ENCODE data around the gene IMPA2. TPM values are rescaled to one million over a fixed set of nuclear protein-coding genes. Genes with fewer than 3 reads are reported as not detected.

IMPA2 gene
- total and polyA plus RNA-seq, 4 experiments from 2014 or later: 4.9 to 9.8 (median 6.5) TPM

- CTCF ChIA-PET (ENCODE audit: partially characterized antibody): interaction anchor here (0.9 to 2.0 kb wide), 3 partner anchors 11 to 56 kb away, joined by 3 to 10 read pairs (median 3); no protein-coding TSS in a partner anchor
- H3K36me3 Mint-ChIP-seq: no peaks in the 10 kb centered on the region
- intact Hi-C loops (cut with micrococcal nuclease): no loop called here
- H3K36me3 ChIP-seq (ENCODE audit: insufficient read depth, low read length): no peaks in the 10 kb centered on the region
- H3K27ac Mint-ChIP-seq: peak overlapping the region in 1 of 7 donors; percentile 7
- H3K4me1 Mint-ChIP-seq: peaks cover 10 to 15% (median 12%) of the 10 kb centered on the region in 4 donors
- H3K4me3 Mint-ChIP-seq: peak overlapping the region in 5 of 8 donors; percentile 24 to 54 (median 43)
- H3K27ac ChIP-seq (ENCODE audit: low read depth, low read length): no peak overlapping the region
- no peaks in the 10 kb centered on the region for H3K9me3 ChIP-seq (ENCODE audit: control insufficient read depth in 1 of 2, low read length in 2 of 2)
- H3K9me3 Mint-ChIP-seq: no peaks in the 10 kb centered on the region
- H3K27me3 ChIP-seq (ENCODE audit: insufficient read depth, low read length): no peaks in the 10 kb centered on the region
- POLR2A ChIA-PET (ENCODE audit: partially characterized antibody): interaction anchor here (1.3 to 3.7 kb wide), 2 partner anchors 36 to 75 kb away, joined by 4 to 17 read pairs; partner anchors contain the start of gene MPPE1
- DNase-seq: no peak
- peaks cover 12% of the 10 kb centered on the region for H3K4me1 ChIP-seq (ENCODE audit: insufficient read depth, low read length)
- no peak overlapping the region for H3K4me3 ChIP-seq (ENCODE audit: low read length in 2 of 2)
- H3K27me3 Mint-ChIP-seq: no peaks in the 10 kb centered on the region
These were observed 1.7 kb downstream of the IMPA2 start for GRCh38 chr18:11982981-11983380.

- no peak overlapping the region for H3K4me3 Mint-ChIP-seq
- H3K27ac Mint-ChIP-seq: no peak overlapping the region
- H3K36me3 ChIP-seq (ENCODE audit: insufficient read depth, low read length): no peaks in the 10 kb centered on the region
- no peak overlapping the region for H3K27ac ChIP-seq (ENCODE audit: low read depth, low read length)
- intact Hi-C loops (cut with micrococcal nuclease): no loop called here
- CTCF ChIA-PET (ENCODE audit: partially characterized antibody): interaction anchor here (0.9 to 2.0 kb wide), 3 partner anchors 11 to 55 kb away, joined by 3 to 10 read pairs (median 3); no protein-coding TSS in a partner anchor
- H3K36me3 Mint-ChIP-seq: no peaks in the 10 kb centered on the region
- peaks cover 0 to 1% of the 10 kb centered on the region in 2 donors for H3K27me3 Mint-ChIP-seq
- POLR2A ChIA-PET (ENCODE audit: partially characterized antibody): interaction anchor here (1.3 kb wide), 1 partner anchor 75 kb away, joined by 4 read pairs; the partner anchor contains the start of gene MPPE1
- no peak for DNase-seq
- H3K4me3 ChIP-seq (ENCODE audit: low read length in 2 of 2): no peak overlapping the region
- H3K4me1 Mint-ChIP-seq: peaks cover 10 to 15% (median 12%) of the 10 kb centered on the region in 4 donors
- H3K27me3 ChIP-seq (ENCODE audit: insufficient read depth, low read length): no peaks in the 10 kb centered on the region
- H3K9me3 ChIP-seq (ENCODE audit: control insufficient read depth in 1 of 2, low read length in 2 of 2): no peaks in the 10 kb centered on the region
- no peaks in the 10 kb centered on the region for H3K9me3 Mint-ChIP-seq
- peaks cover 12% of the 10 kb centered on the region for H3K4me1 ChIP-seq (ENCODE audit: insufficient read depth, low read length)
These were observed 2.3 kb downstream of the IMPA2 start for GRCh38 chr18:11983592-11983991.

GRCh38 chr18:11984091-11984490, 2.8 kb downstream of the IMPA2 start:
- Histone ChIP-seq H3K9me3 (ENCODE audit: control insufficient read depth in 1 of 2, low read length in 2 of 2) (no peaks in the 10 kb centered on the region), H3K4me3 (ENCODE audit: low read length in 2 of 2) (no peak overlapping the region), H3K36me3 (ENCODE audit: insufficient read depth, low read length) (no peaks in the 10 kb centered on the region), H3K27me3 (ENCODE audit: insufficient read depth, low read length) (no peaks in the 10 kb centered on the region), H3K27ac (ENCODE audit: low read depth, low read length) (no peak overlapping the region), H3K4me1 (ENCODE audit: insufficient read depth, low read length) (peaks cover 12% of the 10 kb centered on the region)
- no peak for DNase-seq
- intact Hi-C loops (cut with micrococcal nuclease): no loop called here
- no peaks in the 10 kb centered on the region for H3K9me3 Mint-ChIP-seq
- POLR2A ChIA-PET (ENCODE audit: partially characterized antibody): interaction anchor here (1.3 kb wide), 1 partner anchor 76 kb away, joined by 4 read pairs; the partner anchor contains the start of gene MPPE1
- no peaks in the 10 kb centered on the region for H3K36me3 Mint-ChIP-seq
- H3K27ac Mint-ChIP-seq: no peak overlapping the region
- H3K4me1 Mint-ChIP-seq: peaks cover 10 to 15% (median 12%) of the 10 kb centered on the region in 4 donors
- no peak overlapping the region for H3K4me3 Mint-ChIP-seq
- H3K27me3 Mint-ChIP-seq: peaks cover 0 to 1% of the 10 kb centered on the region in 2 donors
- CTCF ChIA-PET (ENCODE audit: partially characterized antibody): interaction anchor here (2.0 kb wide), 1 partner anchor 10 kb away, joined by 10 read pairs; no protein-coding TSS in a partner anchor

GRCh38 chr18:11985586-11985985, 4.3 kb downstream of the IMPA2 start:
- H3K27ac Mint-ChIP-seq: no peak overlapping the region
- H3K9me3 Mint-ChIP-seq: no peaks in the 10 kb centered on the region
- DNase-seq: no peak
- peaks cover 7% of the 10 kb centered on the region for H3K4me1 ChIP-seq (ENCODE audit: insufficient read depth, low read length)
- no peaks in the 10 kb centered on the region for H3K36me3 ChIP-seq (ENCODE audit: insufficient read depth, low read length)
- no peak overlapping the region for H3K4me3 Mint-ChIP-seq
- H3K27ac ChIP-seq (ENCODE audit: low read depth, low read length): no peak overlapping the region
- CTCF ChIA-PET (ENCODE audit: partially characterized antibody): interaction anchor here (20.1 kb wide), 1 partner anchor 44 kb away, joined by 665 read pairs; no protein-coding TSS in a partner anchor
- H3K27me3 ChIP-seq (ENCODE audit: insufficient read depth, low read length): no peaks in the 10 kb centered on the region
- POLR2A ChIA-PET (ENCODE audit: partially characterized antibody): no interaction called here
- peaks cover 0 to 1% of the 10 kb centered on the region in 2 donors for H3K27me3 Mint-ChIP-seq
- intact Hi-C loops (cut with micrococcal nuclease): no loop called here
- H3K9me3 ChIP-seq (ENCODE audit: control insufficient read depth in 1 of 2, low read length in 2 of 2): no peaks in the 10 kb centered on the region
- H3K4me1 Mint-ChIP-seq: peaks cover 4 to 6% (median 6%) of the 10 kb centered on the region in 4 donors
- no peaks in the 10 kb centered on the region for H3K36me3 Mint-ChIP-seq
- H3K4me3 ChIP-seq (ENCODE audit: low read length in 2 of 2): no peak overlapping the region

GRCh38 chr18:11986061-11986460, 4.8 kb downstream of the IMPA2 start:
- ChIA-PET POLR2A (ENCODE audit: partially characterized antibody) (no interaction called here), CTCF (ENCODE audit: partially characterized antibody) (interaction anchor here (20.1 kb wide), 1 partner anchor 45 kb away, joined by 665 read pairs; no protein-coding TSS in a partner anchor)
- H3K27me3 Mint-ChIP-seq: peaks cover 0 to 1% of the 10 kb centered on the region in 2 donors
- intact Hi-C loops (cut with micrococcal nuclease): no loop called here
- no peak overlapping the region for H3K27ac ChIP-seq (ENCODE audit: low read depth, low read length)
- peak overlapping the region in 1 of 7 donors; percentile 58 for H3K27ac Mint-ChIP-seq
- no peaks in the 10 kb centered on the region for H3K36me3 ChIP-seq (ENCODE audit: insufficient read depth, low read length)
- H3K9me3 ChIP-seq (ENCODE audit: control insufficient read depth in 1 of 2, low read length in 2 of 2): no peaks in the 10 kb centered on the region
- no peak for DNase-seq
- peaks cover 4 to 6% (median 6%) of the 10 kb centered on the region in 4 donors for H3K4me1 Mint-ChIP-seq
- H3K9me3 Mint-ChIP-seq: no peaks in the 10 kb centered on the region
- peaks cover 7% of the 10 kb centered on the region for H3K4me1 ChIP-seq (ENCODE audit: insufficient read depth, low read length)
- H3K36me3 Mint-ChIP-seq: no peaks in the 10 kb centered on the region
- no peaks in the 10 kb centered on the region for H3K27me3 ChIP-seq (ENCODE audit: insufficient read depth, low read length)
- no peak overlapping the region for H3K4me3 ChIP-seq (ENCODE audit: low read length in 2 of 2)
- H3K4me3 Mint-ChIP-seq: peak overlapping the region in 1 of 8 donors; percentile 21

- no peak overlapping the region for H3K4me3 Mint-ChIP-seq
- intact Hi-C loops (cut with micrococcal nuclease): no loop called here
- H3K27ac ChIP-seq (ENCODE audit: low read depth, low read length): no peak overlapping the region
- ChIA-PET POLR2A (ENCODE audit: partially characterized antibody) (no interaction called here), CTCF (ENCODE audit: partially characterized antibody) (interaction anchor here (20.1 kb wide), 1 partner anchor 46 kb away, joined by 665 read pairs; no protein-coding TSS in a partner anchor)
- H3K36me3 ChIP-seq (ENCODE audit: insufficient read depth, low read length): no peaks in the 10 kb centered on the region
- H3K4me1 Mint-ChIP-seq: no peaks in the 10 kb centered on the region
- no peaks in the 10 kb centered on the region for H3K9me3 Mint-ChIP-seq
- H3K9me3 ChIP-seq (ENCODE audit: control insufficient read depth in 1 of 2, low read length in 2 of 2): no peaks in the 10 kb centered on the region
- H3K27me3 ChIP-seq (ENCODE audit: insufficient read depth, low read length): no peaks in the 10 kb centered on the region
- DNase-seq: no peak
- H3K27me3 Mint-ChIP-seq: peaks cover 0 to 1% of the 10 kb centered on the region in 2 donors
- H3K27ac Mint-ChIP-seq: no peak overlapping the region
- no peaks in the 10 kb centered on the region for H3K4me1 ChIP-seq (ENCODE audit: insufficient read depth, low read length)
- no peak overlapping the region for H3K4me3 ChIP-seq (ENCODE audit: low read length in 2 of 2)
- no peaks in the 10 kb centered on the region for H3K36me3 Mint-ChIP-seq
These were observed 6.2 kb downstream of the IMPA2 start for GRCh38 chr18:11987527-11987926.

GRCh38 chr18:11989174-11989573, 7.9 kb downstream of the IMPA2 start:
- H3K4me3 ChIP-seq (ENCODE audit: low read length in 2 of 2): no peak overlapping the region
- no peaks in the 10 kb centered on the region for H3K36me3 ChIP-seq (ENCODE audit: insufficient read depth, low read length)
- intact Hi-C loops (cut with micrococcal nuclease): no loop called here
- ChIA-PET CTCF (ENCODE audit: partially characterized antibody) (interaction anchor here (20.1 kb wide), 1 partner anchor 48 kb away, joined by 665 read pairs; no protein-coding TSS in a partner anchor), POLR2A (ENCODE audit: partially characterized antibody) (interaction anchor here (0.6 kb wide), 1 partner anchor 724 kb away, joined by 3 read pairs; no protein-coding TSS in a partner anchor)
- no peak overlapping the region for H3K4me3 Mint-ChIP-seq
- H3K36me3 Mint-ChIP-seq: no peaks in the 10 kb centered on the region
- no peaks in the 10 kb centered on the region for H3K4me1 ChIP-seq (ENCODE audit: insufficient read depth, low read length)
- H3K27ac Mint-ChIP-seq: no peak overlapping the region
- H3K4me1 Mint-ChIP-seq: no peaks in the 10 kb centered on the region
- DNase-seq: no peak
- H3K9me3 ChIP-seq (ENCODE audit: control insufficient read depth in 1 of 2, low read length in 2 of 2): no peaks in the 10 kb centered on the region
- peaks cover 0 to 1% of the 10 kb centered on the region in 2 donors for H3K27me3 Mint-ChIP-seq
- no peak overlapping the region for H3K27ac ChIP-seq (ENCODE audit: low read depth, low read length)
- H3K9me3 Mint-ChIP-seq: no peaks in the 10 kb centered on the region
- no peaks in the 10 kb centered on the region for H3K27me3 ChIP-seq (ENCODE audit: insufficient read depth, low read length)
